Activated CD4-positive, alpha-beta memory T cell treated with anti-CD3 and anti-CD28 coated beads, Interleukin-2, amount 10 ng/mL, durations not matched to agents 7 days and 5 days (primary cell): ENCODE results near the gene SLC25A27. TPM values are rescaled to one million over a fixed set of nuclear protein-coding genes. Genes with fewer than 3 reads are reported as not detected.

Experiments used
- CTCF ChIA-PET: fragments of 350-600 bp; sonication (Branson Sonifier 250); formaldehyde crosslinking; loops from one replicate; lab custom pipeline; 2021; ENCODE audit warnings: antibody characterized with exemption, inconsistent platforms; lab: Charles Lee
- POLR2A ChIA-PET: fragments of 350-600 bp; sonication (Branson Sonifier 250); formaldehyde crosslinking; loops from one replicate; lab custom pipeline; 2021; ENCODE audit warnings: antibody characterized with exemption; lab: Charles Lee
- DNase-seq: peaks from one replicate; pipeline ENCODE4 v3.0.0-alpha.2; 2020
- H3K27ac Mint-ChIP-seq: one replicate; pipeline ENCODE4 v1.8.0; 2021; ENCODE audit warnings: mild to moderate bottlenecking, mixed read lengths
- H3K27me3 Mint-ChIP-seq: one replicate; pipeline ENCODE4 v1.8.0; 2021; ENCODE audit warnings: mixed read lengths
- H3K36me3 Mint-ChIP-seq: one replicate; pipeline ENCODE4 v1.8.0; 2021; ENCODE audit warnings: low read depth, mixed read lengths
- H3K4me1 Mint-ChIP-seq: one replicate; pipeline ENCODE4 v1.8.0; 2021; ENCODE audit warnings: mixed read lengths
- H3K4me3 Mint-ChIP-seq: one replicate; pipeline ENCODE4 v1.8.0; 2021; ENCODE audit warnings: mild to moderate bottlenecking, mixed read lengths
- H3K9me3 Mint-ChIP-seq: one replicate; pipeline ENCODE4 v1.8.0; 2021; ENCODE audit warnings: mixed read lengths
- total RNA-seq, 2 experiments: library from RNA; stranded (reverse); gene quantifications; one replicate each; pipeline ENCODE4 v1.2.3, GENCODE V29; 2021

The SLC25A27 gene
- total RNA-seq, 2 experiments from 2014 or later = not detected

DNA sequence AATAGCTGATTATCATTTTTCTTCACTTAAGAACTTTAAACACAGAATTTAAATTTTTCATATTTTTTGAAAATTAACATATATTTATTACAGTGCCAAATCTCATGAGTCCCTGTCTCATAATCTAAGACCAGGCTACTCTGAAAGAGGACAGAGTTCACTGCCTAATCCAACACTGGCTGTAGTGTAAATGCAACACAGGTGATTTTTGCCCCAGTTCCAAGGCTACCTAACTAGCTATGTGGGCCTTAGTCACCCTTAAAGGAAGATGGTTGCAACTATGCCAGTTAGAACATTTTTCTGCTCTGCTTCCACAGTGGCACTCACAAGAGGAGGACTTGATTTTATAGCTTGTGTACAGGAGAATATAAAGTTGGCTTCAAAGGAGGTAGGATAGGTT lies 4.9 kb downstream of the SLC25A27 start:
- Mint-ChIP-seq H3K9me3 (no peaks in the 10 kb centered on the region), H3K27ac (no peak overlapping the region), H3K4me3 (no peak overlapping the region), H3K27me3 (peaks cover 30% of the 10 kb centered on the region), H3K4me1 (peaks cover 7% of the 10 kb centered on the region), H3K36me3 (no peaks in the 10 kb centered on the region)
- CTCF ChIA-PET = no interaction called here
- DNase-seq = no peak
- POLR2A ChIA-PET = no interaction called here

DNA sequence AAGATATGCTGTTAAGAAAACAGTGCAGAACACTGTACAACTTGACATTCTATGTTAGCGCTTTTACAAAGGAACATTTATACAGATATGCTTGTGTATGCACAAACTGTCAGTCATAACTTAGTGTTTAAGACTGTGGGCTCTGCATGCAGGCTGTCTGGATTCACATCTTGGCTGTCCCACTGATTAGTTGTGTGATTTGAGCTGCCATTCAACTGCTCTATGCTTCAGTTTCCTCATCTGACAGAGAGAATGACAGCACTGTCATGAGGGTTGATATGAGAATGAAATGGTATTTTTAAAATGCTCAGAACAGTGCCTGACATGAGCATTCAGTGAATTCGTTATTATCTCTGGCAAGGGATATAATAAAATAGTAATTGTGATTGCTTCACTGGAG lies 8.7 kb downstream of the SLC25A27 start:
- no peak overlapping the region for H3K27ac Mint-ChIP-seq
- H3K27me3 Mint-ChIP-seq = peaks cover 10% of the 10 kb centered on the region
- H3K9me3 Mint-ChIP-seq = no peaks in the 10 kb centered on the region
- H3K4me1 Mint-ChIP-seq = no peaks in the 10 kb centered on the region
- POLR2A ChIA-PET = no interaction called here
- H3K4me3 Mint-ChIP-seq = no peak overlapping the region
- no peaks in the 10 kb centered on the region for H3K36me3 Mint-ChIP-seq
- CTCF ChIA-PET = no interaction called here
- no peak for DNase-seq

DNA sequence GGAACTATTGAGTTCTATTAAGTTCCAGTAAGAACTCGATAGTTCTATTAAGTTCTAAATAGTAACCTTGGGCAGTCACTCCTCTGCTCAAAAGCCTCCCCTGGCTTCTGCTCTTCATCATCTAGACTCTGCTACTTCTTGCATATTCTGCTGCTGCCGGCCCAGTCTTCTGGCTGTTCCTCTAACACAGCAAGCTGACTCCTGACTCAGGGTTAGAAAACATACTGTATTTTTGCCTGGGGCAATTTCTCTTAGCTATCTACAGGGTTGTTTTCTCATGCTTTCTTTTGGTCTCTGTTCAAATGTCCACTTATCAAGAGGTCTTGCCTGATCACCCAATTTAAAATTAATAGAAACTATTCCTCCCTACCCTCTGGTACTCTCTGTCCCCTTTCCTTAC lies 14.6 kb downstream of the SLC25A27 start:
- ChIA-PET POLR2A (no interaction called here), CTCF (no interaction called here)
- Mint-ChIP-seq H3K27me3 (peaks cover 3% of the 10 kb centered on the region), H3K4me1 (no peaks in the 10 kb centered on the region), H3K27ac (no peak overlapping the region), H3K9me3 (no peaks in the 10 kb centered on the region), H3K4me3 (no peak overlapping the region), H3K36me3 (no peaks in the 10 kb centered on the region)
- DNase-seq = no peak

DNA sequence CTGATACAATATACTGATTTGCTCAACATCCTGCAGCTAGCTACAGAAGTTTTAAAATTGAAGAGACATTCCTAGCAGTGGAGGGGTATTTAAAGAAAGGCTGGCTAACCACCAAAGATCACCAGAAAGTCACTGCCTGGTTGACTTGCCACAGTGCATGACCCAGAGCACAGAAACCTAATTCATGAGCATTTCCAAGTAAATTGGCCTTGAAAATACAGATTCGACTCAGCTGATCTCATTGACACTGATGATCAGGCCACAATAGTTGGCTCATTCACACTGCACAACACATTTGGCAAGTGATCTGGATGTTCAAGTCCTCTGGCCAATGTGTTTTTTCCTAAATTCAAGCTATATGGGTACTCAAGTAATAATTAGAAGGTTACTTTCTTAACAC lies 21.6 kb downstream of the SLC25A27 start:
- Mint-ChIP-seq H3K27me3 (no peaks in the 10 kb centered on the region), H3K4me3 (no peak overlapping the region), H3K36me3 (no peaks in the 10 kb centered on the region), H3K9me3 (no peaks in the 10 kb centered on the region), H3K4me1 (no peaks in the 10 kb centered on the region), H3K27ac (no peak overlapping the region)
- DNase-seq = no peak
- POLR2A ChIA-PET = no interaction called here
- CTCF ChIA-PET = interaction anchor here (1.0 to 1.3 kb wide), 2 partner anchors 10 to 584 kb away, joined by 3 to 4 read pairs; no protein-coding TSS in a partner anchor

DNA sequence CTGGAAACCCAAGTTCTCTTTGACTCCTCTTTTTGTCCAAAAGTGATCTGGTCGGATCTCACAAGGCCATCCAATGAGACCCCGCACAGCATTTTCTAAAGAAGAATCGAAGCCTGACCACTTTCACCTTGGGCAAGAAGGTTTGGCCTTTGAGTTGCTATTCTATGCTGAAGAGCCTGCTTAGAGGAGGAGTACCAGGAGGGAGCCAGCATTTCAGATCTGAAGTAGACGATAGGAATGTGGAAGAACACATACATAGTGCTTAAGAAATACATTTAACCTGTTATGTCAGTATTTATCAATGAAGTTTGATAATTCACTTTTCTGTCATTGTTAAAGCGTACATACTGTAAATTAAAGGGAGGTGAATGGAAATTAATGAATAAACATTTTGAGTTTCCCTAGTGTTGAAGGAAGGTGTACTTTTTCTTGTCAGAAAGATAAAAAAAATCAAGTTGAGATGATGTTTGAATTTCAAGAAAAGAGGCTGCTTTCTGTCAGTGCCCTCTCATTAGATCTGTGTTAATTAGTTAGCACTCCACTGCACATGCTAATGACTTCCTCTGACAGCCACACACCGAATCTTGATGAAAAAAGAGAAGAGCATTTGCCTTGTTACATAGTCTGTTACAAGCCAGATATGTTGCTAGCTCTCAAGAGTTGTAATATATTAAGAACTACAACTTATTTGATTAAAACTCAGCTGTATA lies 24.0 kb downstream of the SLC25A27 start:
- Mint-ChIP-seq H3K9me3 (no peaks in the 10 kb centered on the region), H3K27me3 (peaks cover 6% of the 10 kb centered on the region), H3K36me3 (no peaks in the 10 kb centered on the region), H3K27ac (no peak overlapping the region), H3K4me1 (no peaks in the 10 kb centered on the region), H3K4me3 (no peak overlapping the region)
- no peak for DNase-seq
- POLR2A ChIA-PET = no interaction called here
- CTCF ChIA-PET = no interaction called here

DNA sequence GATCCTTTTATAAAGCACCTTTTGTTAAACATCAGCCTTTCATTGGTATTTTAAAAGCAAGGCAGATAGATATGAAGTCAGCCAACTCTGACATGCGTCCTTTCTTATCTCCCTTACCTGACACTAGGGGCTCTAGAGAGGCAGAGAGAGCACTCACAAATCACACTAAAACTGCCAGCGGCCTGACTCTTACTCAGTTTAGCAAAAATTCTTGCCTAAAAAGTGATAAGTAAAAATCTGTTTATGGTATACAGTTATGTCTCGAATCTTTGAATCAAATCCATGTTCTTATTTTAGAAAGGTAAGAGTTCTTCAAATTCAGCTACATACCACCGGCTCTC lies 24.5 kb downstream of the SLC25A27 start:
- H3K4me3 Mint-ChIP-seq = no peak overlapping the region
- no peaks in the 10 kb centered on the region for H3K9me3 Mint-ChIP-seq
- H3K27me3 Mint-ChIP-seq = peaks cover 7% of the 10 kb centered on the region
- ChIA-PET POLR2A (no interaction called here), CTCF (no interaction called here)
- no peak for DNase-seq
- no peaks in the 10 kb centered on the region for H3K36me3 Mint-ChIP-seq
- H3K27ac Mint-ChIP-seq = no peak overlapping the region
- H3K4me1 Mint-ChIP-seq = no peaks in the 10 kb centered on the region

DNA sequence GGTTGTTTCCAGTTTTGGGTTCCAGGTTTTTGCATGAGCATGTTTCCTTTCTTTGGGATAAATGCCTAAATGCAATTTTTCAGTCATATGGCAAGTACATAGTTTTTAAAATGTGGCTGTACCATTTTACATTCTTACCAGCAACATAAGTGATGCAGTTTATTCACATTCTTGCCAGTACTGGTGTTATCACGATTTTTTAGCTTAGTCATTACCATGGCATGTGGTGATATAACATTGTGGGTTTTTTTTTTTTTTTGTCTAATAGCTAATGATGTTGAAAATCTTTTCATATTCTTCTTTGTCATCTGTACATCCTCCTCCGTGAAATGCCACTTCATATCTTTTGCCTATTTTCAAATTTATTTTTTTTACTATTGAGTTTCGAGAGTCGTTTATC lies 32.0 kb downstream of the SLC25A27 start:
- Mint-ChIP-seq H3K9me3 (no peaks in the 10 kb centered on the region), H3K4me3 (no peak overlapping the region), H3K4me1 (no peaks in the 10 kb centered on the region), H3K27me3 (peaks cover 8% of the 10 kb centered on the region), H3K27ac (no peak overlapping the region), H3K36me3 (no peaks in the 10 kb centered on the region)
- ChIA-PET CTCF (no interaction called here), POLR2A (no interaction called here)
- no peak for DNase-seq

DNA sequence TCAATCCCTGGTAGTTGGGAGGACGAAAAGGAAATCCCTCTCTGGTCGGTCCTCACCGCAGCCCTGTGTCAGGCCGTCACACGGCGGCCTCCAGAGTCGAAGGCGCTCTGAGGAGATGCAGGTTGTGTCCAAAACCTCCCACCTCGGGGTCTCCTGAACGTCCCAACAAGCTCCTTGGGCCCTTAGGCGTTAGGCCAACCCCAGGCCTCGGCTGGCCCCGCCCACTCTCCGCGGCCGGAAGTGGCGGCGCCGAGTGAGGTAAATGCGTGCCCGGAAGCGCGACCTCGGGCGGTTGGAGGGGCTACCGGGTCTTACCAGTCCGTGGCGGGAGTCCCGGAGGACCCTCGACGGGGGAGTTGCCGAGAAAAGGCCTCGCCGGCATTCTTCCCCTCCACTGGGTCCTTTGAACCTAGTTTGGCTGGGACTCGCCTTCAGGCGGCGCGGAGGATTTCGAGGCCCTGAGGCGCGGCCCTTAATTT lies 34.9 kb downstream of the SLC25A27 start, which contains the start of gene TDRD6:
Gene TDRD6, plus strand, starts transcription at position 267 of the 479 bp plus-strand sequence. CDS start 244 bp downstream, outside the sequence.
- no peak within 1 kb of the TSS for H3K4me3 Mint-ChIP-seq
- peaks cover 7% of the 10 kb centered on the region for H3K27me3 Mint-ChIP-seq
- CTCF ChIA-PET = no interaction called here
- no peaks in the 10 kb centered on the region for H3K4me1 Mint-ChIP-seq
- no peak within 1 kb of the TSS for H3K27ac Mint-ChIP-seq
- DNase-seq = no peak
- H3K9me3 Mint-ChIP-seq = no peaks in the 10 kb centered on the region
- no peaks in the 10 kb centered on the region for H3K36me3 Mint-ChIP-seq
- POLR2A ChIA-PET = no interaction called here

DNA sequence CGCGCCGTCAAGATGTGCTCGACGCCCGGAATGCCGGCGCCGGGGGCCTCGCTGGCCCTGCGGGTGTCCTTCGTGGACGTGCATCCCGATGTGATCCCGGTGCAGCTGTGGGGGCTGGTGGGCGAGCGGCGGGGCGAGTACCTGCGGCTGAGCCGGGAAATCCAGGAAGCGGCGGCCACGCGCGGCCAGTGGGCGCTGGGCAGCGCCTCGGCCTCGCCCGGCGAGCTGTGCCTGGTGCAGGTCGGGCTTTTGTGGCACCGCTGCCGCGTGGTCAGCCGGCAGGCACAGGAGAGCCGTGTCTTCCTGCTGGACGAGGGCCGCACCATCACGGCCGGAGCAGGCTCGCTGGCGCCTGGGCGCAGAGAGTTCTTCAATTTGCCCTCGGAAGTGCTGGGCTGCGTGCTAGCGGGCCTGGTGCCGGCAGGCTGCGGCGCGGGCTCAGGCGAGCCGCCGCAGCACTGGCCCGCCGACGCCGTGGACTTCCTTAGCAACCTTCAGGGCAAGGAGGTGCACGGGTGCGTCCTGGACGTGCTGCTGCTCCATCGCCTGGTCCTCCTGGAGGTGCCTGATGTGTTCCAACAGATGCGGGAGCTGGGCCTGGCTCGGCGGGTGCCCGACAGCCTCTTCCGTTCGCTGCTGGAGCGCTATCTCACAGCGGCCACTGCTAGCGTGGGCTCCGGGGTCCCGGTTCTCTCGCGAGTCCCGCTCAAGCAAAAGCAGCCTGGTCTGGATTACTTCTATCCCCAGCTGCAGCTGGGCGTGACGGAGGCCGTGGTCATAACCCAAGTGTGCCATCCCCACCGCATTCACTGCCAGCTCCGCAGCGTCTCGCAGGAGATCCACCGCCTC lies 35.6 kb downstream of the SLC25A27 start:
- no peak for DNase-seq
- CTCF ChIA-PET = no interaction called here
- H3K27me3 Mint-ChIP-seq = peaks cover 11% of the 10 kb centered on the region
- no peaks in the 10 kb centered on the region for H3K36me3 Mint-ChIP-seq
- H3K4me1 Mint-ChIP-seq = no peaks in the 10 kb centered on the region
- H3K27ac Mint-ChIP-seq = no peak overlapping the region
- no peaks in the 10 kb centered on the region for H3K9me3 Mint-ChIP-seq
- no peak overlapping the region for H3K4me3 Mint-ChIP-seq
- POLR2A ChIA-PET = no interaction called here

DNA sequence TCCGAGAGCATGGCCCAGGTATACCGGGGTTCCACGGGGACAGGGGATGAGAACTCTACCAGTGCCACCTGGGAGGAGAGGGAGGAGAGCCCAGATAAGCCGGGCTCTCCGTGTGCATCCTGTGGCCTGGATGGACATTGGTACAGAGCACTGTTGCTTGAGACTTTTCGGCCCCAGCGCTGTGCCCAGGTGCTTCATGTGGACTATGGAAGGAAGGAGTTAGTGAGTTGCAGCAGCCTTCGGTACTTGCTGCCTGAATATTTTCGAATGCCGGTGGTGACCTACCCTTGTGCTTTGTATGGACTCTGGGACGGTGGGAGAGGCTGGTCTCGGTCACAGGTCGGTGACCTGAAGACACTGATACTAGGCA lies 36.2 kb downstream of the SLC25A27 start:
- H3K36me3 Mint-ChIP-seq = no peaks in the 10 kb centered on the region
- no peak for DNase-seq
- no peak overlapping the region for H3K27ac Mint-ChIP-seq
- no peak overlapping the region for H3K4me3 Mint-ChIP-seq
- no peaks in the 10 kb centered on the region for H3K9me3 Mint-ChIP-seq
- ChIA-PET CTCF (no interaction called here), POLR2A (no interaction called here)
- no peaks in the 10 kb centered on the region for H3K4me1 Mint-ChIP-seq
- peaks cover 15% of the 10 kb centered on the region for H3K27me3 Mint-ChIP-seq

DNA sequence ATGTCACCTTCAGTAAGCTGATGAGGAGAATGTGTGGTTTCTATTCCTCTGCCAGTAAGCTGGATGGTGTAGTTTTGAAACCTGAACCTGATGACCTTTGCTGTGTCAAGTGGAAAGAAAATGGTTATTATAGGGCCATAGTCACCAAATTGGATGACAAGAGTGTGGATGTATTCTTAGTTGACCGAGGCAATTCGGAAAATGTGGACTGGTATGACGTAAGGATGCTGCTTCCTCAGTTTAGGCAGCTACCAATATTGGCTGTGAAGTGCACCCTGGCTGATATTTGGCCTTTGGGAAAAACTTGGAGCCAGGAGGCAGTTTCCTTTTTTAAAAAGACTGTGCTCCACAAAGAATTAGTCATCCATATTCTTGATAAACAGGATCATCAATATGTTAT lies 36.9 kb downstream of the SLC25A27 start:
- Mint-ChIP-seq H3K9me3 (no peaks in the 10 kb centered on the region), H3K36me3 (no peaks in the 10 kb centered on the region), H3K27me3 (peaks cover 15% of the 10 kb centered on the region), H3K4me3 (no peak overlapping the region), H3K4me1 (no peaks in the 10 kb centered on the region), H3K27ac (no peak overlapping the region)
- POLR2A ChIA-PET = no interaction called here
- DNase-seq = no peak
- CTCF ChIA-PET = no interaction called here

DNA sequence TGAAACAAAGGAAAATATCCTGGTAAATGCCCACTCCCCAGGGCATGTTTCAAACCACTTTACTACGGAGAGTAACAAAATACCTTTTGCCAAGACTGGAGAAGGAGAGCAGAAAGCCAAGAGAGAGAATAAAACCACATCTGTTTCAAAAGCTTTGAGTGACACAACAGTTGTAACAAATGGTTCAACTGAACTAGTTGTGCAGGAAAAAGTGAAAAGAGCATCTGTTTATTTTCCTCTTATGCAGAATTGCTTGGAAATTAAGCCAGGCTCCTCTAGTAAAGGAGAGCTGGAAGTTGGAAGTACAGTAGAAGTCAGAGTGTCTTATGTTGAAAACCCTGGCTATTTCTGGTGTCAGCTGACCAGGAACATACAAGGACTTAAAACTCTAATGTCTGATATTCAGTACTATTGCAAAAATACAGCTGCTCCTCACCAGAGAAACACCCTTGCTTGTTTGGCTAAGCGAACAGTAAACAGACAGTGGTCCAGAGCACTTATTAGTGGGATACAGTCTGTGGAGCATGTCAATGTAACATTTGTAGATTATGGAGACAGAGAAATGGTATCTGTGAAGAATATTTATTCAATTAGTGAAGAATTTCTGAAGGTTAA lies 37.5 kb downstream of the SLC25A27 start:
- CTCF ChIA-PET = no interaction called here
- no peak overlapping the region for H3K27ac Mint-ChIP-seq
- no peak overlapping the region for H3K4me3 Mint-ChIP-seq
- H3K4me1 Mint-ChIP-seq = no peaks in the 10 kb centered on the region
- no peak for DNase-seq
- H3K27me3 Mint-ChIP-seq = peaks cover 15% of the 10 kb centered on the region
- H3K9me3 Mint-ChIP-seq = no peaks in the 10 kb centered on the region
- POLR2A ChIA-PET = no interaction called here
- no peaks in the 10 kb centered on the region for H3K36me3 Mint-ChIP-seq

DNA sequence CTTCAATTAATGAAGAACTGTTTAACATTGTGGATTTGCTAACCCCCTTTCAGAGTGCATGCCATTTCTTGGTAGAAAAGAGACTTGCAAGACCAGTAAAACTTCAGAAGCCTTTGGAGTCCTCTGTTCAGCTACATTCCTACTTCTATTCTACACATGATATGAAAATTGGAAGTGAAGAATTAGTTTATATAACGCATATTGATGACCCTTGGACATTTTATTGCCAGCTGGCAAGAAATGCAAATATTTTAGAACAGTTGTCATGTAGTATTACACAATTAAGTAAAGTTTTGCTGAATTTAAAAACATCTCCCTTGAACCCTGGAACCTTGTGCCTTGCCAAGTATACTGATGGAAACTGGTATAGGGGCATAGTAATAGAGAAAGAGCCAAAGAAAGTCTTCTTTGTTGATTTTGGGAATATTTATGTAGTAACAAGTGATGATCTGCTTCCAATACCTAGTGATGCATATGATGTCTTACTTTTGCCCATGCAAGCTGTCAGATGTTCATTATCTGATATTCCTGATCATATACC lies 38.2 kb downstream of the SLC25A27 start:
- CTCF ChIA-PET = no interaction called here
- Mint-ChIP-seq H3K9me3 (no peaks in the 10 kb centered on the region), H3K4me1 (no peaks in the 10 kb centered on the region), H3K36me3 (no peaks in the 10 kb centered on the region), H3K27me3 (peaks cover 22% of the 10 kb centered on the region), H3K27ac (no peak overlapping the region), H3K4me3 (no peak overlapping the region)
- no peak for DNase-seq
- POLR2A ChIA-PET = no interaction called here
